DOHH2 (cell line): ENCODE measurements around the gene P3H2.

ENCODE experiments used
- CTCF ChIP-seq: fragments of 200-600 bp; sonication (generic); IDR thresholded peaks from one replicate; pipeline ENCODE4 v1.5.1; 2014; ENCODE audit warnings: antibody characterized with exemption, mild to moderate bottlenecking, low read depth, low read length; ENCODE audit not compliant: poor library complexity, severe bottlenecking
- EZH2phosphoT487 ChIP-seq: fragments of 200-600 bp; sonication (generic); IDR thresholded peaks from 2 replicates; pipeline ENCODE4 v1.6.1; 2017; ENCODE audit warnings: borderline replicate concordance, mild to moderate bottlenecking, antibody characterized with exemption, low read length, moderate library complexity, mixed read lengths

- TF ChIP-seq CTCF (no peak), EZH2phosphoT487 (no peak)
Observed at GRCh38 chr3:190121061-190121377, 322 bp upstream of the P3H2 start.
